Measurements from ENCODE around the gene GSE1. TPM values are rescaled to one million over a fixed set of nuclear protein-coding genes. Genes with fewer than 3 reads are reported as not detected.

GSE1 gene
- total and polyA plus RNA-seq, 9 of the 15 experiments (the other 6 are each of a cell fraction or from before 2014, with no cell fraction given) = 12.2 to 244 (median 57.9) TPM

DNA sequence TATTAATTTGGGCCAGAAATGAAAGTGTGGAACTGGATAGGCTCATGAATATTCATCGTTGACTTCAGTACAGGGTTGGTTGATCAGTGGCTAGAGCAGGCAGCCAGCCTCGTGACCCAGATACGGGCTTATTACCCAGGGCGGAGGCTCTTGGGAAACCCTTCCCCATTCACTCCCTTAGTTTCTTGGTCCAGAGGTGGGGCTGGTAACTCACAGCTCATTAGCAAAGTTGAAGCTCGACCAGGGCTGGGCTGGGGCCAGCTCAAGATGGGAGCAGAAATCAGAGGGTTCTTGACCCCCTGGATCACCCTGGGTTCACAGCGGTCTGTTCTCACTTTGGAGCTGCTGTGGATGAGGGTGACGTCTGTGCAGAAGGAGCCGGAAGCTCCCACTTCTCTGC is 44.6 kb upstream of the GSE1 start (continued):
- TF ChIP-seq MITF (IDR thresholded peaks at IDR 0.05) (peak; percentile 68), FOXK2 (conservative IDR thresholded peaks at IDR 0.05 in 1 of 2, IDR thresholded peaks at IDR 0.05 in 1 of 2; ENCODE audit: low read depth in 2 of 2) (peak in 1 of 2 experiments; percentile 25; a peak in 1 of 4 replicates), RBBP5 (IDR thresholded peaks at IDR 0.05; ENCODE audit: borderline replicate concordance, insufficient read depth, low read length, poor library complexity, severe bottlenecking) (peak; percentile 6), XRCC5 (IDR thresholded peaks at IDR 0.05; ENCODE audit: low read depth, low read length) (no peak), RBM39 (optimal IDR thresholded peaks at IDR 0.05; ENCODE audit: low read depth, low read length) (no peak), NRF1 (conservative IDR thresholded peaks at IDR 0.05 in 1 of 2, IDR thresholded peaks at IDR 0.05 in 1 of 2) (peak in 1 of 2 experiments; percentile 15; a peak in 1 of 4 replicates), RAD51 (IDR thresholded peaks at IDR 0.05; ENCODE audit: borderline replicate concordance, low read depth) (peak; percentile 68; the same call in 1 of the 2 replicates), BACH1 (tag; IDR thresholded peaks at IDR 0.05) (peak; percentile 59; the same call in 1 of the 2 replicates)
- TF ChIP-seq, protein P1, sequence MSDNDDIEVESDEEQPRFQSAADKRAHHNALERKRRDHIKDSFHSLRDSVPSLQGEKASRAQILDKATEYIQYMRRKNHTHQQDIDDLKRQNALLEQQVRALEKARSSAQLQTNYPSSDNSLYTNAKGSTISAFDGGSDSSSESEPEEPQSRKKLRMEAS (CRISPR knock-in tag; IDR thresholded peaks at IDR 0.05) = peak; percentile 15; the same call in 1 of the 2 replicates
